ENCODE results near the gene PIK3AP1. TPM values are rescaled to one million over a fixed set of nuclear protein-coding genes. Genes with fewer than 3 reads are reported as not detected.

Gene PIK3AP1
- total RNA-seq, 1 donor from 2014 or later: 1.3 TPM

DNA sequence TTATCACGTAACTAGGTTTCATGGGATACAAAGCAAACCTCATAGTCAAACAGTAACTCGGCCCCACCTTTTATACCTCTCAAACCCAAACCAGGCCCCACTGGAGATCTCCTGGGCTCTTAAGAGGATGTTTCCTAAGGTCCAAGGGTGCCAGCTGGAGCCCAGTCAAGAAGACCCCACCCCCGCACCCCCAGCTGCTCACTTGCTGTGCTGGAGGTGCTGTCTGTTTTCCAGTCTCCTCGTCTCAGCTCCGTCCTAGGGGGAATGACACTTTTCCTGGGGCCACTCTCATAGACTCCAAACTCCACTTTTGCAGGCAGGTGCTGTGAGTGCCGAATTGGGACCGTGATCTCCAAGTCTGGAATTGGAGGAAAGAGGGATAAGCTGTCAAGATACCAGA, 110.8 kb downstream of the PIK3AP1 start:
- H3K4me1 Mint-ChIP-seq: peaks cover 20% of the 10 kb centered on the region
- H3K36me3 Mint-ChIP-seq (ENCODE audit: low read depth): no peaks in the 10 kb centered on the region
- H3K9me3 Mint-ChIP-seq: no peaks in the 10 kb centered on the region
- H3K4me3 Mint-ChIP-seq: no peak overlapping the region
- H3K27me3 Mint-ChIP-seq (ENCODE audit: low read depth): peaks cover 4% of the 10 kb centered on the region
- TF ChIP-seq, protein P1, sequence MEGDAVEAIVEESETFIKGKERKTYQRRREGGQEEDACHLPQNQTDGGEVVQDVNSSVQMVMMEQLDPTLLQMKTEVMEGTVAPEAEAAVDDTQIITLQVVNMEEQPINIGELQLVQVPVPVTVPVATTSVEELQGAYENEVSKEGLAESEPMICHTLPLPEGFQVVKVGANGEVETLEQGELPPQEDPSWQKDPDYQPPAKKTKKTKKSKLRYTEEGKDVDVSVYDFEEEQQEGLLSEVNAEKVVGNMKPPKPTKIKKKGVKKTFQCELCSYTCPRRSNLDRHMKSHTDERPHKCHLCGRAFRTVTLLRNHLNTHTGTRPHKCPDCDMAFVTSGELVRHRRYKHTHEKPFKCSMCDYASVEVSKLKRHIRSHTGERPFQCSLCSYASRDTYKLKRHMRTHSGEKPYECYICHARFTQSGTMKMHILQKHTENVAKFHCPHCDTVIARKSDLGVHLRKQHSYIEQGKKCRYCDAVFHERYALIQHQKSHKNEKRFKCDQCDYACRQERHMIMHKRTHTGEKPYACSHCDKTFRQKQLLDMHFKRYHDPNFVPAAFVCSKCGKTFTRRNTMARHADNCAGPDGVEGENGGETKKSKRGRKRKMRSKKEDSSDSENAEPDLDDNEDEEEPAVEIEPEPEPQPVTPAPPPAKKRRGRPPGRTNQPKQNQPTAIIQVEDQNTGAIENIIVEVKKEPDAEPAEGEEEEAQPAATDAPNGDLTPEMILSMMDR (conservative IDR thresholded peaks at IDR 0.05): no peak
- no peak for DNase-seq (ENCODE audit: low read depth, low spot score)
- H3K27ac Mint-ChIP-seq (ENCODE audit: unreplicated experiment): peak overlapping the region; percentile 53

DNA sequence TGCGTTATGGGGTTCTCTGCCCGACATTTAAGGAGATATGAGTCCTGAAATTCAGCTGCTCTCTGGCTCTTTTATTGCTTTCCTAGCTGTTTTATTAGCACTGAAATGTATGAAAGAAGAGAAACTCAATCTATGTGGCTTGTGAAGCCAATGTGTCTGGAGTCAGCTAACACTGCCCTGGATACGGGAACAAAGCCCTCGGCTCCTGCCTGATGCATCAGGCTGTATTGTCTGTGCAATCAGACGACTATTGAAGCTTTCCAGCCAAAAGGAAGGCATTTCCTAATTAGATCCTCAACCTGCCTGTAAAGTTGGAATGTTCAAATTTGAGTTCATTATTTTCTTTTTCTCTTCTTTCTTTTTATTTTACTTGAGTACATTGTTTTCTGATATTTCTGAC, 111.5 kb downstream of the PIK3AP1 start:
- H3K9me3 Mint-ChIP-seq: no peaks in the 10 kb centered on the region
- H3K27ac Mint-ChIP-seq (ENCODE audit: unreplicated experiment): peak overlapping the region; percentile 23
- H3K36me3 Mint-ChIP-seq (ENCODE audit: low read depth): no peaks in the 10 kb centered on the region
- DNase-seq (ENCODE audit: low read depth, low spot score): no peak
- peaks cover 4% of the 10 kb centered on the region for H3K27me3 Mint-ChIP-seq (ENCODE audit: low read depth)
- H3K4me1 Mint-ChIP-seq: peaks cover 20% of the 10 kb centered on the region
- H3K4me3 Mint-ChIP-seq: no peak overlapping the region
- TF ChIP-seq, protein P1 (conservative IDR thresholded peaks at IDR 0.05): no peak

DNA sequence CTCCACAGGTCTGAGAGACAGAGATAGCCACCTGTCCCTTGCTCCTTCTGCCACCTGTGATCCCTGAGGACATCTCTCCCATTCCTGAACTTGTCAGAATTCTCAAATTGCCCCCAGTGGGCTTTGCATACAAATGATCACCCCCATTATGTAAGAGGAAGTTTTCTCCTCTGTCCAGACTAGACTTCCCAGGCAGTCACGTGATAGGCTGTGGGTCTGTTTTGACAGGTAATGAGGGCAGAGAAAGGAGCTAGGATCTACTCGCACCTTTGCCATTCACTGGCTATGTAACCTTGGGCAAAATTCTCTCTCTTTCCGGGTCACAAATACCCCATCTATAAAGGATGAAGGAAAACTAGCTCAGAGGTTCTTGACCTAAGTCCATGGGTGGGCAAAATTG, 112.1 kb downstream of the PIK3AP1 start:
- Mint-ChIP-seq H3K36me3 (ENCODE audit: low read depth) (no peaks in the 10 kb centered on the region), H3K27me3 (ENCODE audit: low read depth) (peaks cover 4% of the 10 kb centered on the region), H3K9me3 (no peaks in the 10 kb centered on the region), H3K27ac (ENCODE audit: unreplicated experiment) (no peak overlapping the region), H3K4me3 (no peak overlapping the region), H3K4me1 (peaks cover 20% of the 10 kb centered on the region)
- TF ChIP-seq, protein P1 (conservative IDR thresholded peaks at IDR 0.05): no peak
- no peak for DNase-seq (ENCODE audit: low read depth, low spot score)

DNA sequence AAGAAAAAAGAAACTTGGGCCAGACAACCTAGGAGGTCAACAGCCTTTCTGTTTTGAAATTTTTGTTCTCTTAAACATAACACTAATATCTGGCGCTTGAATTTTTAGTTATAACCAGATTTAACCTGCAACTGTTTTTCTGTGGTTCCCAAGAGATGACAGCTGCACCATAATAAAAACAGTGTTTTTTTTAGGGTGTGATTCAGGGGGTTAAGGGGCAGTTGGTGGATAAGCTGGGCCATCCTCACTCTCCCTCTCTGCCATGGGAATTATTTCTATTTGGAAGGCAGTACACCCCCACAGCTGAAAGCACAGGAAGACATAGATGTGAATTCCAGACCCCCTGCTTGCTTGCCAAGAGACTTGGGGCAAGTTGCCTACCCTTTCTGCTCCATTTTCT, 113.4 kb downstream of the PIK3AP1 start:
- H3K36me3 Mint-ChIP-seq (ENCODE audit: low read depth): no peaks in the 10 kb centered on the region
- peaks cover 14% of the 10 kb centered on the region for H3K4me1 Mint-ChIP-seq
- TF ChIP-seq, protein P1 (conservative IDR thresholded peaks at IDR 0.05): no peak
- no peaks in the 10 kb centered on the region for H3K9me3 Mint-ChIP-seq
- no peak overlapping the region for H3K27ac Mint-ChIP-seq (ENCODE audit: unreplicated experiment)
- no peak overlapping the region for H3K4me3 Mint-ChIP-seq
- DNase-seq (ENCODE audit: low read depth, low spot score): no peak
- peaks cover 4% of the 10 kb centered on the region for H3K27me3 Mint-ChIP-seq (ENCODE audit: low read depth)

DNA sequence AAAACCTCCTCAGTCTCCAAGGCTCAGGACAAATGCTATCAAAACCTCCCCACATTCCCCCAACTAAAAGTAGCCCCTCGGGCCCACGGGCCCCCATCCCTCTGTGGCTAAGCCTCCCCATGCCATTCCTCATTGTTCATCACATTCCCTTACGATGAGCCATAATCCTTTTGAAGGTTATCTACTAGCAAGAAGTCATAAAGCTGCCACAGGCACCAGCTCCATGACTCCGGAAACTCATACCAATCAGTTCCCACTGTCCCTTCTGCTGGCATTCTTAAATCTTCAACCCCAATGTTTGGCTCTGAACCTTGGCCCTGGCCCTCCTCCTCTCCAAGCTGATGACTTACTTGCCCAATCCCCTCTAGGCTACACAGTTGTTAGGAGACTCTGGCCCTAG, 114.1 kb downstream of the PIK3AP1 start:
- no peak for DNase-seq (ENCODE audit: low read depth, low spot score)
- Mint-ChIP-seq H3K27me3 (ENCODE audit: low read depth) (peaks cover 4% of the 10 kb centered on the region), H3K4me3 (no peak overlapping the region), H3K36me3 (ENCODE audit: low read depth) (no peaks in the 10 kb centered on the region), H3K9me3 (no peaks in the 10 kb centered on the region), H3K4me1 (peaks cover 14% of the 10 kb centered on the region), H3K27ac (ENCODE audit: unreplicated experiment) (no peak overlapping the region)
- TF ChIP-seq, protein P1 (conservative IDR thresholded peaks at IDR 0.05): no peak

DNA sequence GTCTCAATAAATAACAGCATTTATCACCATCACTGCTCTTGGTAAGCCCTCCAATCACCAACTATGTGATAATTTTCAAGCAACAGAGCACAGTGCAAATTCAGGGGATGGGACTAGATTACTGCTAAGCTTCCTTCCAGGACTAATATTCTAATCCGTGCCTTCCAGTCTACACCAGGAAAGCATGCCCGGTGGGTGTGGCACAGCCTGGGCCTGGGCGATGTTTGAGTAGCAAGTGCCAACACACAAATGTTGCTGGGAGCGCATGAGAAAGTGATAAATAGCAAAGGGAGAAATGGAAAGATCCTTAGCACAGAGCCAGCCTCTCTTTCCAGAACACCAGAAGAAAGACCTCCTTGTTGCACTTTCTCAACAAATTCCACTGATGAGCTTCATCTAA, 120.0 kb downstream of the PIK3AP1 start:
- Mint-ChIP-seq H3K4me3 (no peak overlapping the region), H3K27ac (ENCODE audit: unreplicated experiment) (no peak overlapping the region)
- TF ChIP-seq, protein P1 (conservative IDR thresholded peaks at IDR 0.05): no peak

More for the DNA sequence above, 120.0 kb downstream of the PIK3AP1 start:
- no peaks in the 10 kb centered on the region for H3K36me3 Mint-ChIP-seq (ENCODE audit: low read depth)
- no peaks in the 10 kb centered on the region for H3K4me1 Mint-ChIP-seq
- DNase-seq (ENCODE audit: low read depth, low spot score): no peak
- H3K27me3 Mint-ChIP-seq (ENCODE audit: low read depth): no peaks in the 10 kb centered on the region
- H3K9me3 Mint-ChIP-seq: no peaks in the 10 kb centered on the region
